Gastrocnemius medialis (tissue), 4 donors: ENCODE results near the gene GPR68.

ENCODE experiments used
- POLR2A ChIP-seq, 2 donors: fragments of 450-650 bp; IDR thresholded peaks; one replicate each; pipeline ENCODE4 v1.6.1; 2017; ENCODE audit warnings: antibody characterized with exemption in 2 of 2, mild to moderate bottlenecking in 2 of 2, moderate library complexity in 2 of 2
- TF ChIP-seq, protein P1 (sequence below), 5 experiments: fragments of 450-650 bp in 3 of 5; fragments of 200-600 bp in 2 of 5; sonication (generic) in 2 of 5; IDR thresholded peaks in 4 of 5; conservative IDR thresholded peaks in 1 of 5; 1 replicate in 4 of 5; 2 replicates in 1 of 5; pipeline ENCODE4 v1.5.1; 2016 to 2019; ENCODE audit warnings: antibody characterized with exemption in 5 of 5, mild to moderate bottlenecking in 3 of 5, moderate library complexity in 3 of 5

- TF ChIP-seq, protein P1, sequence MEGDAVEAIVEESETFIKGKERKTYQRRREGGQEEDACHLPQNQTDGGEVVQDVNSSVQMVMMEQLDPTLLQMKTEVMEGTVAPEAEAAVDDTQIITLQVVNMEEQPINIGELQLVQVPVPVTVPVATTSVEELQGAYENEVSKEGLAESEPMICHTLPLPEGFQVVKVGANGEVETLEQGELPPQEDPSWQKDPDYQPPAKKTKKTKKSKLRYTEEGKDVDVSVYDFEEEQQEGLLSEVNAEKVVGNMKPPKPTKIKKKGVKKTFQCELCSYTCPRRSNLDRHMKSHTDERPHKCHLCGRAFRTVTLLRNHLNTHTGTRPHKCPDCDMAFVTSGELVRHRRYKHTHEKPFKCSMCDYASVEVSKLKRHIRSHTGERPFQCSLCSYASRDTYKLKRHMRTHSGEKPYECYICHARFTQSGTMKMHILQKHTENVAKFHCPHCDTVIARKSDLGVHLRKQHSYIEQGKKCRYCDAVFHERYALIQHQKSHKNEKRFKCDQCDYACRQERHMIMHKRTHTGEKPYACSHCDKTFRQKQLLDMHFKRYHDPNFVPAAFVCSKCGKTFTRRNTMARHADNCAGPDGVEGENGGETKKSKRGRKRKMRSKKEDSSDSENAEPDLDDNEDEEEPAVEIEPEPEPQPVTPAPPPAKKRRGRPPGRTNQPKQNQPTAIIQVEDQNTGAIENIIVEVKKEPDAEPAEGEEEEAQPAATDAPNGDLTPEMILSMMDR (IDR thresholded peaks at IDR 0.05 in 4 of 5, conservative IDR thresholded peaks at IDR 0.05 in 1 of 5) = no peak
- TF ChIP-seq POLR2A (IDR thresholded peaks at IDR 0.05) = no peak
These were observed 20.9 kb upstream of the GPR68 start for GRCh38 chr14:91265404-91265803.
